Fibroblast of mammary gland (primary cell): Measurements from ENCODE around the gene SUN1.
A peak's percentile ranks its signal among the peaks of the same experiment; 100 is the strongest.

Experiments used
- DNase-seq: peaks from one replicate; pipeline ENCODE4 v3.0.0-alpha.2; 2010; ENCODE audit warnings: low read depth
- H3K4me3 ChIP-seq: 2 replicates; pipeline ENCODE4 v1.5.1; 2011; ENCODE audit warnings: low read depth, mild to moderate bottlenecking, low read length, moderate library complexity; ENCODE audit not compliant: control insufficient read depth
- TF ChIP-seq, protein P1 (sequence below): conservative IDR thresholded peaks from 2 replicates; pipeline ENCODE4 v1.5.1; 2011; ENCODE audit warnings: low read depth, low read length, inconsistent platforms; ENCODE audit not compliant: control insufficient read depth, insufficient read depth

SUN1 gene

GRCh38 chr7:835021-835420, 2.7 kb downstream of the SUN1 start:
- TF ChIP-seq, protein P1, sequence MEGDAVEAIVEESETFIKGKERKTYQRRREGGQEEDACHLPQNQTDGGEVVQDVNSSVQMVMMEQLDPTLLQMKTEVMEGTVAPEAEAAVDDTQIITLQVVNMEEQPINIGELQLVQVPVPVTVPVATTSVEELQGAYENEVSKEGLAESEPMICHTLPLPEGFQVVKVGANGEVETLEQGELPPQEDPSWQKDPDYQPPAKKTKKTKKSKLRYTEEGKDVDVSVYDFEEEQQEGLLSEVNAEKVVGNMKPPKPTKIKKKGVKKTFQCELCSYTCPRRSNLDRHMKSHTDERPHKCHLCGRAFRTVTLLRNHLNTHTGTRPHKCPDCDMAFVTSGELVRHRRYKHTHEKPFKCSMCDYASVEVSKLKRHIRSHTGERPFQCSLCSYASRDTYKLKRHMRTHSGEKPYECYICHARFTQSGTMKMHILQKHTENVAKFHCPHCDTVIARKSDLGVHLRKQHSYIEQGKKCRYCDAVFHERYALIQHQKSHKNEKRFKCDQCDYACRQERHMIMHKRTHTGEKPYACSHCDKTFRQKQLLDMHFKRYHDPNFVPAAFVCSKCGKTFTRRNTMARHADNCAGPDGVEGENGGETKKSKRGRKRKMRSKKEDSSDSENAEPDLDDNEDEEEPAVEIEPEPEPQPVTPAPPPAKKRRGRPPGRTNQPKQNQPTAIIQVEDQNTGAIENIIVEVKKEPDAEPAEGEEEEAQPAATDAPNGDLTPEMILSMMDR: no peak
- DNase-seq: no peak
- no peak overlapping the region for H3K4me3 ChIP-seq

DNA sequence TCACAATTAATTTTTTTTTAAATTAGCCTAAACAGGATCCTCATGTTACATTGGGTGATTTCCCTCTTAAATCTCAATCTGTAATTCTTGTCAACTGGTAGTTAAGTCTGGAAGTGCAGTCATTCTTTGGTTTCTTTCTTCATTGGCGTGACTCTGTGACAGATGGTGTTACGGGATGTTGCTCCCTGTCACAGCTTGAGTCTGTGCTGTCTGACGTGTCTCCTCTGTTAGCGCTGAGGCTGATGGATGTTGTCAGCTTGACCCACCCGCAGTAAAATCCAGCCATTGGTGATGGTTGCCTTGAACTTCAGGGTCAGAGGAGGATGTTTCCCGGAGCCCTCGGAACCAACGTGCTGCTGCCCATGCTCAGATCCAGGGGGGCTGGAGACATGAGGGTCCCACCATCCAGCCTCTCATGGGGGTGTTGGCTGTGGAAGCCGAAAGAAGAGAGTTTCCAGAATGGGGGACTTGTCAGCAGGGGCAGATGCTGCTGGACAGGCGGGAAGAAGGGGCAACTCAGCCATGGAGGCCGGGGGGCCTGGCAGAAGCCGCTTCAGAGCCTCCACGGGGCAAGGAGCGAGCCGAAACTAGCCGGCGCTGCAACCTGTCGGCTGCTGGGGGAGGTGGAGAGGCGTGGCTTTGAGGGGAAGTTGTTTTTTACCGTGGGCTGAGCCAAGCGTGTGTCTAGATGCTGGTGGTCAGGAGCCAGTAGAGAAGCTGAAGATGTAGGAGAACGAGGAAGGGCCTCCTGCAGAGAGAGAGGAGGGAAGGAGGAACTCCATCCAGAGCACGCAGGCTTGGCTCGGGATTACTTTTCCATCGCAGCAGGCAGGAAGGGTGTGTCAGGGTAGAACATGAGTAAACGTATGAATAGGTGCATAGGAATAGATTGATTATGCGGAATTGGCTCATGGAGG, 3.5 kb downstream of the SUN1 start:
- peak; percentile 16 for DNase-seq
- H3K4me3 ChIP-seq: no peak overlapping the region
- TF ChIP-seq, protein P1: no peak

DNA sequence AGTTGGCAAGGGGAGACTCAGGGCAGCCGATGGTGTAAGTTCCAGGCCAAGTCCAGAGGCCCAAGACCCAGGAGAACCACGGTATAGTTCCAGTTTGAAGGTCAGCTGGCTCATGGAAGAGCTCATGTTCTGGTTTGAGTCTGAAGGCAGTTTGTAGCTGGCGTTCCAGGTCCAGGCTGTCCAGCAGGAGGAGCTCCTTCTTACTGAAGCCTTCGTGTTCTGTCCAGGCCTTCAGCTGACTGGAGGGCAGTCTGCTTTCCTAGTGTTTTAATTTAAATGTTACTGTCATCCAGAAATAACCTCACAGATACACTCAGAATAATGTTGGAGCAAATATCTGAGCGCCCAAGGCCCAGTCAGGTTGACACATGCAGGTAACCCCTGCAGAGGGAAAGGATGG, 4.2 kb downstream of the SUN1 start:
- TF ChIP-seq, protein P1: peak; percentile 67
- DNase-seq: peak; percentile 71
- no peak overlapping the region for H3K4me3 ChIP-seq

- TF ChIP-seq, protein P1: no peak
- H3K4me3 ChIP-seq: no peak overlapping the region
- DNase-seq: no peak
Observed at GRCh38 chr7:837001-837400, 4.7 kb downstream of the SUN1 start.

GRCh38 chr7:840001-840600, 7.8 kb downstream of the SUN1 start:
- no peak for DNase-seq
- no peak overlapping the region for H3K4me3 ChIP-seq
- TF ChIP-seq, protein P1: no peak

DNA sequence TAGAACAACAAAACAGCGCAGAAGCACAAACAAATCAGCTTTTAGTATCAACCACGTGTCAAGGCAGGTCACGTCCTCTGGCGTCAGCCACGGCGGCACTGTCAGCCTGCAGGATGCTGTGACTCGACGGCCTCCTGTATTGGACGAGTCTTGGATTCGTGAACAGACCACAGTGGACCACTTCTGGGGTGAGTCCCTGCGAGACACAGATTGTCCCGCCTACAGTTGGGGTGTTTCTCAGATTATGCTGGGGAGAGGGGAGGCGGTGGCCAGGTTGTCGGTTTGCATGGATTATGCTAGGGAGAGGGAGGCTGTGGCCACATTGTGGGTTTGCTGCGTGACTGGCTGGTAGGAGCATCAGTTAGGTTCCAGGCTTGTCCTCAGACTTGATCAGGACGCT, 9.7 kb downstream of the SUN1 start:
- DNase-seq: no peak
- H3K4me3 ChIP-seq: no peak overlapping the region
- TF ChIP-seq, protein P1: no peak
